Progenitor cell of endocrine pancreas (in vitro differentiated cells): ENCODE results near the gene PRKAR1B. TPM values are rescaled to one million over a fixed set of nuclear protein-coding genes. Genes with fewer than 3 reads are reported as not detected.

Experiments used
- DNase-seq: peaks from one replicate; pipeline ENCODE4 v3.0.0; 2021; ENCODE audit warnings: low spot score; ENCODE audit not compliant: unreplicated experiment
- H3K27ac Mint-ChIP-seq: 2 replicates; pipeline ENCODE4 v1.8.0; 2021; ENCODE audit warnings: mild to moderate bottlenecking, moderate library complexity, mixed read lengths
- H3K27me3 Mint-ChIP-seq: 2 replicates; pipeline ENCODE4 v1.8.0; 2021; ENCODE audit warnings: mixed read lengths
- H3K36me3 Mint-ChIP-seq: 2 replicates; pipeline ENCODE4 v1.8.0; 2022; ENCODE audit warnings: mixed read lengths; ENCODE audit not compliant: insufficient read depth
- H3K4me1 Mint-ChIP-seq: 2 replicates; pipeline ENCODE4 v1.8.0; 2021; ENCODE audit warnings: low read depth, mixed read lengths
- H3K4me3 Mint-ChIP-seq: 2 replicates; pipeline ENCODE4 v1.8.0; 2021; ENCODE audit warnings: low read depth, mild to moderate bottlenecking, moderate library complexity, mixed read lengths
- H3K9me3 Mint-ChIP-seq: 2 replicates; pipeline ENCODE4 v1.8.0; 2021; ENCODE audit warnings: low read depth, mixed read lengths
- CTCF ChIP-seq: fragments of 200-600 bp; sonication (generic); IDR thresholded peaks from one replicate; pipeline ENCODE4 v1.5.0; 2021; ENCODE audit warnings: antibody characterized with exemption, mild to moderate bottlenecking; ENCODE audit not compliant: unreplicated experiment
- total RNA-seq: library from RNA; stranded (reverse); gene quantifications from 2 replicates; pipeline ENCODE4 v1.2.1, GENCODE V29; 2021

PRKAR1B gene
- total RNA-seq, 1 donor from 2014 or later, result 54.2 TPM

GRCh38 chr7:582931-583330, 144.2 kb downstream of the PRKAR1B start:
- H3K27me3 Mint-ChIP-seq, result no peaks in the 10 kb centered on the region
- H3K36me3 Mint-ChIP-seq, result peaks cover 34% of the 10 kb centered on the region

GRCh38 chr7:582081-582835, 144.8 kb downstream of the PRKAR1B start:
- Mint-ChIP-seq H3K27me3 (no peaks in the 10 kb centered on the region), H3K9me3 (no peaks in the 10 kb centered on the region), H3K27ac (no peak overlapping the region), H3K4me3 (no peak overlapping the region), H3K4me1 (no peaks in the 10 kb centered on the region), H3K36me3 (peaks cover 31% of the 10 kb centered on the region)
- DNase-seq, result no peak
- TF ChIP-seq CTCF, result no peak

More at GRCh38 chr7:582931-583330, 144.2 kb downstream of the PRKAR1B start:
- no peaks in the 10 kb centered on the region for H3K4me1 Mint-ChIP-seq
- DNase-seq, result no peak
- H3K4me3 Mint-ChIP-seq, result no peak overlapping the region
- no peaks in the 10 kb centered on the region for H3K9me3 Mint-ChIP-seq
- no peak overlapping the region for H3K27ac Mint-ChIP-seq
- TF ChIP-seq CTCF, result no peak

- no peaks in the 10 kb centered on the region for H3K9me3 Mint-ChIP-seq
- no peak for TF ChIP-seq CTCF
- H3K4me1 Mint-ChIP-seq, result no peaks in the 10 kb centered on the region
- DNase-seq, result no peak
- H3K27me3 Mint-ChIP-seq, result no peaks in the 10 kb centered on the region
- H3K36me3 Mint-ChIP-seq, result peaks cover 23% of the 10 kb centered on the region
- no peak overlapping the region for H3K4me3 Mint-ChIP-seq
- H3K27ac Mint-ChIP-seq, result no peak overlapping the region
Measured at GRCh38 chr7:578386-578785, 148.7 kb downstream of the PRKAR1B start.

- H3K27me3 Mint-ChIP-seq, result no peaks in the 10 kb centered on the region
- H3K9me3 Mint-ChIP-seq, result no peaks in the 10 kb centered on the region
- peaks cover 21% of the 10 kb centered on the region for H3K36me3 Mint-ChIP-seq
- no peaks in the 10 kb centered on the region for H3K4me1 Mint-ChIP-seq
- DNase-seq, result no peak
- no peak for TF ChIP-seq CTCF
- H3K4me3 Mint-ChIP-seq, result no peak overlapping the region
- no peak overlapping the region for H3K27ac Mint-ChIP-seq
Measured at GRCh38 chr7:577741-578370, 149.2 kb downstream of the PRKAR1B start.

GRCh38 chr7:577278-577665, 149.8 kb downstream of the PRKAR1B start:
- no peak overlapping the region for H3K27ac Mint-ChIP-seq
- H3K36me3 Mint-ChIP-seq, result peaks cover 21% of the 10 kb centered on the region
- no peak for DNase-seq
- H3K9me3 Mint-ChIP-seq, result no peaks in the 10 kb centered on the region
- no peaks in the 10 kb centered on the region for H3K27me3 Mint-ChIP-seq
- TF ChIP-seq CTCF, result no peak
- H3K4me3 Mint-ChIP-seq, result no peak overlapping the region
- H3K4me1 Mint-ChIP-seq, result no peaks in the 10 kb centered on the region
